SK-N-SH treated with all-trans-retinoic acid at 6 μM for 48 hours (cell line): ENCODE results near the gene MED9.

ENCODE experiments used
- ATAC-seq: fragments of 200-7000 bp; cut with Tn5 transposase; 3 replicates; pipeline ENCODE4 v1.9.1; 2020; ENCODE audit warnings: mild to moderate bottlenecking, moderate library complexity
- ARNTL ChIP-seq: fragments of 450-650 bp; formaldehyde crosslinking; IDR thresholded peaks from 2 replicates; pipeline ENCODE4 v1.5.0; 2020; ENCODE audit warnings: low read depth, mild to moderate bottlenecking, moderate library complexity, borderline replicate concordance
- BACH2 ChIP-seq: fragments of 250-450 bp; sonication (Bioruptor Pico); IDR thresholded peaks from 2 replicates; pipeline ENCODE4 v1.9.0; 2021; ENCODE audit warnings: mild to moderate bottlenecking, borderline replicate concordance
- CSDC2 ChIP-seq: fragments of 250-450 bp; sonication (Bioruptor Pico); IDR thresholded peaks from 2 replicates; pipeline ENCODE4 v1.5.0; 2020; ENCODE audit warnings: mild to moderate bottlenecking, moderate library complexity
- CSRNP3 ChIP-seq: fragments of 250-450 bp; sonication (Bioruptor Pico); IDR thresholded peaks from 2 replicates; pipeline ENCODE4 v1.5.1; 2021; ENCODE audit warnings: mild to moderate bottlenecking, moderate library complexity
- ESRRG ChIP-seq: fragments of 250-450 bp; sonication (Bioruptor Pico); IDR thresholded peaks from 2 replicates; pipeline ENCODE4 v1.6.1; 2021; ENCODE audit warnings: mild to moderate bottlenecking
- GLIS3 ChIP-seq: fragments of 250-450 bp; sonication (Bioruptor Pico); IDR thresholded peaks from 2 replicates; pipeline ENCODE4 v1.5.0; 2020; ENCODE audit warnings: mild to moderate bottlenecking, moderate library complexity
- ISL1 ChIP-seq: fragments of 250-450 bp; sonication (Bioruptor Pico); IDR thresholded peaks from 2 replicates; pipeline ENCODE4 v2.1.2; 2022; ENCODE audit warnings: mild to moderate bottlenecking, moderate library complexity
- OSR1 ChIP-seq: fragments of 250-450 bp; sonication (Bioruptor Pico); IDR thresholded peaks from 2 replicates; pipeline ENCODE4 v1.8.0; 2022; ENCODE audit warnings: moderate library complexity, mild to moderate bottlenecking, inconsistent platforms
- POU6F1 ChIP-seq: fragments of 250-450 bp; sonication (Bioruptor Pico); IDR thresholded peaks from 2 replicates; pipeline ENCODE4 v1.8.0; 2021; ENCODE audit warnings: low read depth, mild to moderate bottlenecking, moderate library complexity, borderline replicate concordance
- PPARA ChIP-seq: fragments of 250-450 bp; sonication (Bioruptor Pico); IDR thresholded peaks from 2 replicates; pipeline ENCODE4 v1.5.0; 2020; ENCODE audit warnings: mild to moderate bottlenecking, borderline replicate concordance
- RARB ChIP-seq: fragments of 250-450 bp; sonication (Bioruptor Pico); IDR thresholded peaks from 2 replicates; pipeline ENCODE4 v1.8.0; 2021; ENCODE audit warnings: mild to moderate bottlenecking, moderate library complexity
- TOX ChIP-seq: fragments of 250-450 bp; sonication (Bioruptor Pico); IDR thresholded peaks from 2 replicates; pipeline ENCODE4 v1.8.0; 2021; ENCODE audit warnings: mild to moderate bottlenecking, moderate library complexity, borderline replicate concordance
- ZC3H10 ChIP-seq: fragments of 250-450 bp; sonication (Bioruptor Pico); IDR thresholded peaks from 2 replicates; pipeline ENCODE4 v1.5.1; 2021; ENCODE audit warnings: mild to moderate bottlenecking, moderate library complexity
- ZFP3 ChIP-seq: fragments of 250-450 bp; sonication (Bioruptor Pico); IDR thresholded peaks from 2 replicates; pipeline ENCODE4 v1.5.0; 2020; ENCODE audit warnings: mild to moderate bottlenecking, moderate library complexity
- ZFP30 ChIP-seq: fragments of 450-650 bp; formaldehyde crosslinking; IDR thresholded peaks from 2 replicates; pipeline ENCODE4 v1.5.0; 2022; ENCODE audit warnings: mild to moderate bottlenecking, moderate library complexity
- ZNF565 ChIP-seq: fragments of 450-650 bp; formaldehyde crosslinking; conservative IDR thresholded peaks from 2 replicates; pipeline ENCODE4 v1.5.0; 2020; ENCODE audit warnings: low read depth, mild to moderate bottlenecking, moderate library complexity
- ZNF70 ChIP-seq: fragments of 450-650 bp; formaldehyde crosslinking; IDR thresholded peaks from 2 replicates; pipeline ENCODE4 v1.5.0; 2020; ENCODE audit warnings: mild to moderate bottlenecking, moderate library complexity
- ZNF8 ChIP-seq: fragments of 450-650 bp; formaldehyde crosslinking; IDR thresholded peaks from 2 replicates; pipeline ENCODE4 v1.5.0; 2020; ENCODE audit warnings: mild to moderate bottlenecking, moderate library complexity
- TF ChIP-seq, protein P1 (sequence below): fragments of 250-450 bp; sonication (Bioruptor Pico); IDR thresholded peaks from 2 replicates; pipeline ENCODE4 v1.8.0; 2020; ENCODE audit warnings: mild to moderate bottlenecking, moderate library complexity, borderline replicate concordance
- TF ChIP-seq, protein P2 (sequence below): fragments of 250-450 bp; sonication (Bioruptor Pico); IDR thresholded peaks from 2 replicates; pipeline ENCODE4 v1.5.1; 2020; ENCODE audit warnings: low read depth, mild to moderate bottlenecking, moderate library complexity

Gene MED9

GRCh38 chr17:17526369-17526768, 49.6 kb downstream of the MED9 start:
- TF ChIP-seq, protein P1, sequence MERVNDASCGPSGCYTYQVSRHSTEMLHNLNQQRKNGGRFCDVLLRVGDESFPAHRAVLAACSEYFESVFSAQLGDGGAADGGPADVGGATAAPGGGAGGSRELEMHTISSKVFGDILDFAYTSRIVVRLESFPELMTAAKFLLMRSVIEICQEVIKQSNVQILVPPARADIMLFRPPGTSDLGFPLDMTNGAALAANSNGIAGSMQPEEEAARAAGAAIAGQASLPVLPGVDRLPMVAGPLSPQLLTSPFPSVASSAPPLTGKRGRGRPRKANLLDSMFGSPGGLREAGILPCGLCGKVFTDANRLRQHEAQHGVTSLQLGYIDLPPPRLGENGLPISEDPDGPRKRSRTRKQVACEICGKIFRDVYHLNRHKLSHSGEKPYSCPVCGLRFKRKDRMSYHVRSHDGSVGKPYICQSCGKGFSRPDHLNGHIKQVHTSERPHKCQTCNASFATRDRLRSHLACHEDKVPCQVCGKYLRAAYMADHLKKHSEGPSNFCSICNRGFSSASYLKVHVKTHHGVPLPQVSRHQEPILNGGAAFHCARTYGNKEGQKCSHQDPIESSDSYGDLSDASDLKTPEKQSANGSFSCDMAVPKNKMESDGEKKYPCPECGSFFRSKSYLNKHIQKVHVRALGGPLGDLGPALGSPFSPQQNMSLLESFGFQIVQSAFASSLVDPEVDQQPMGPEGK (CRISPR knock-in tag) = no peak
- TF ChIP-seq, protein P2, sequence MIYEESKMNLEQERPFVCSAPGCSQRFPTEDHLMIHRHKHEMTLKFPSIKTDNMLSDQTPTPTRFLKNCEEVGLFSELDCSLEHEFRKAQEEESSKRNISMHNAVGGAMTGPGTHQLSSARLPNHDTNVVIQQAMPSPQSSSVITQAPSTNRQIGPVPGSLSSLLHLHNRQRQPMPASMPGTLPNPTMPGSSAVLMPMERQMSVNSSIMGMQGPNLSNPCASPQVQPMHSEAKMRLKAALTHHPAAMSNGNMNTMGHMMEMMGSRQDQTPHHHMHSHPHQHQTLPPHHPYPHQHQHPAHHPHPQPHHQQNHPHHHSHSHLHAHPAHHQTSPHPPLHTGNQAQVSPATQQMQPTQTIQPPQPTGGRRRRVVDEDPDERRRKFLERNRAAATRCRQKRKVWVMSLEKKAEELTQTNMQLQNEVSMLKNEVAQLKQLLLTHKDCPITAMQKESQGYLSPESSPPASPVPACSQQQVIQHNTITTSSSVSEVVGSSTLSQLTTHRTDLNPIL = no peak
- TF ChIP-seq BACH2 (CRISPR knock-in tag) = no peak
- no peak for TF ChIP-seq ZNF70 (CRISPR knock-in tag)
- no peak for TF ChIP-seq ZC3H10 (CRISPR knock-in tag)
- ATAC-seq = no peak

GRCh38 chr17:17527534-17527933, 50.7 kb downstream of the MED9 start:
- no peak for TF ChIP-seq ISL1 (CRISPR knock-in tag)
- TF ChIP-seq GLIS3 (CRISPR knock-in tag) = no peak
- TF ChIP-seq POU6F1 (CRISPR knock-in tag) = no peak
- TF ChIP-seq CSDC2 (CRISPR knock-in tag) = no peak
- TF ChIP-seq ZFP30 (CRISPR knock-in tag) = no peak
- no peak for TF ChIP-seq CSRNP3 (CRISPR knock-in tag)
- no peak for TF ChIP-seq ZNF70 (CRISPR knock-in tag)
- no peak for TF ChIP-seq RARB (CRISPR knock-in tag)
- TF ChIP-seq TOX (CRISPR knock-in tag) = no peak
- no peak for TF ChIP-seq ZC3H10 (CRISPR knock-in tag)
- no peak for TF ChIP-seq OSR1 (CRISPR knock-in tag)
- TF ChIP-seq ZNF8 (CRISPR knock-in tag) = no peak
- no peak for TF ChIP-seq BACH2 (CRISPR knock-in tag)
- no peak for ATAC-seq

- no peak for ATAC-seq
- TF ChIP-seq CSDC2 (CRISPR knock-in tag) (no peak), ZC3H10 (CRISPR knock-in tag) (no peak), ISL1 (CRISPR knock-in tag) (no peak), PPARA (no peak), ZNF8 (CRISPR knock-in tag) (no peak), ESRRG (CRISPR knock-in tag) (no peak), GLIS3 (CRISPR knock-in tag) (no peak), ZNF565 (CRISPR knock-in tag) (no peak), OSR1 (CRISPR knock-in tag) (no peak), RARB (CRISPR knock-in tag) (no peak), BACH2 (CRISPR knock-in tag) (no peak), ZNF70 (CRISPR knock-in tag) (no peak), ZFP30 (CRISPR knock-in tag) (no peak), ARNTL (CRISPR knock-in tag) (no peak), ZFP3 (CRISPR knock-in tag) (no peak), POU6F1 (CRISPR knock-in tag) (no peak)
- TF ChIP-seq, protein P2 = no peak
- TF ChIP-seq, protein P1 (CRISPR knock-in tag) = no peak
Measured at GRCh38 chr17:17527956-17528500, 51.2 kb downstream of the MED9 start.
